ENCODE measurements around the gene EPO. TPM values are rescaled to one million over a fixed set of nuclear protein-coding genes. Genes with fewer than 3 reads are reported as not detected.

The EPO gene
- total RNA-seq, 1 donor from 2014 or later, result 0.58 TPM

GRCh38 chr7:100726996-100727761 is 6.9 kb downstream of the EPO start:
- H3K27ac ChIP-seq, result no peak overlapping the region
- H3K4me1 Mint-ChIP-seq, result peaks cover 3% of the 10 kb centered on the region

GRCh38 chr7:100728196-100728595 is 7.9 kb downstream of the EPO start:
- Histone ChIP-seq H3K4me3 (no peak overlapping the region), H3K4me2 (no peak overlapping the region), H3K4me1 (no peaks in the 10 kb centered on the region), H3F3A (ENCODE audit: low read depth) (peaks cover 3% of the 10 kb centered on the region), H3K36me3 (no peaks in the 10 kb centered on the region), H3K9me3 (ENCODE audit: low read depth) (no peaks in the 10 kb centered on the region), H2AFZ (replicated peaks) (no peak overlapping the region), H3K27ac (no peak overlapping the region), H3K27me3 (peaks cover 35% of the 10 kb centered on the region), H4K20me1 (ENCODE audit: low read depth) (no peaks in the 10 kb centered on the region), H3K9ac (no peak overlapping the region), H3K79me2 (ENCODE audit: low read depth) (no peaks in the 10 kb centered on the region)
- Mint-ChIP-seq H3K4me3 (no peak overlapping the region), H3K4me1 (peaks cover 3% of the 10 kb centered on the region), H3K27me3 (ENCODE audit: insufficient read depth, low read depth) (peaks cover 12% of the 10 kb centered on the region), H3K27ac (no peak overlapping the region), H3K36me3 (no peaks in the 10 kb centered on the region), H3K9me3 (no peaks in the 10 kb centered on the region)
- DNase-seq (ENCODE audit: low spot score), result no peak
- TF ChIP-seq EZH2 (IDR thresholded peaks at IDR 0.05) (no peak), EZH2phosphoT487 (IDR thresholded peaks at IDR 0.05) (no peak), CTCF (IDR thresholded peaks at IDR 0.05) (no peak)

More at GRCh38 chr7:100726996-100727761, 6.9 kb downstream of the EPO start:
- TF ChIP-seq EZH2 (IDR thresholded peaks at IDR 0.05) (no peak), CTCF (IDR thresholded peaks at IDR 0.05) (no peak), EZH2phosphoT487 (IDR thresholded peaks at IDR 0.05) (no peak)
- Histone ChIP-seq H3K4me1 (no peaks in the 10 kb centered on the region), H3K4me2 (no peak overlapping the region), H3K9ac (no peak overlapping the region), H3K79me2 (ENCODE audit: low read depth) (no peaks in the 10 kb centered on the region), H2AFZ (replicated peaks) (no peak overlapping the region), H3F3A (ENCODE audit: low read depth) (peaks cover 3% of the 10 kb centered on the region), H3K9me3 (ENCODE audit: low read depth) (no peaks in the 10 kb centered on the region), H3K27me3 (peaks cover 45% of the 10 kb centered on the region), H3K4me3 (no peak overlapping the region), H3K36me3 (no peaks in the 10 kb centered on the region), H4K20me1 (ENCODE audit: low read depth) (no peaks in the 10 kb centered on the region)
- no peak for DNase-seq (ENCODE audit: low spot score)
- Mint-ChIP-seq H3K27me3 (ENCODE audit: insufficient read depth, low read depth) (peaks cover 20% of the 10 kb centered on the region), H3K36me3 (no peaks in the 10 kb centered on the region), H3K9me3 (no peaks in the 10 kb centered on the region), H3K4me3 (no peak overlapping the region), H3K27ac (no peak overlapping the region)

- no peaks in the 10 kb centered on the region for H4K20me1 ChIP-seq (ENCODE audit: low read depth)
- H3K9me3 ChIP-seq (ENCODE audit: low read depth), result no peaks in the 10 kb centered on the region
- H2AFZ ChIP-seq (replicated peaks), result no peak overlapping the region
- no peak overlapping the region for H3K27ac ChIP-seq
- Mint-ChIP-seq H3K27ac (no peak overlapping the region), H3K27me3 (ENCODE audit: insufficient read depth, low read depth) (peaks cover 12% of the 10 kb centered on the region), H3K4me1 (peaks cover 1% of the 10 kb centered on the region), H3K9me3 (no peaks in the 10 kb centered on the region), H3K4me3 (no peak overlapping the region), H3K36me3 (no peaks in the 10 kb centered on the region)
- H3K36me3 ChIP-seq, result no peaks in the 10 kb centered on the region
- H3K4me3 ChIP-seq, result no peak overlapping the region
- DNase-seq (ENCODE audit: low spot score), result no peak
- H3F3A ChIP-seq (ENCODE audit: low read depth), result peaks cover 3% of the 10 kb centered on the region
- no peaks in the 10 kb centered on the region for H3K79me2 ChIP-seq (ENCODE audit: low read depth)
- H3K27me3 ChIP-seq, result peaks cover 15% of the 10 kb centered on the region
- no peak overlapping the region for H3K4me2 ChIP-seq
- no peaks in the 10 kb centered on the region for H3K4me1 ChIP-seq
- no peak overlapping the region for H3K9ac ChIP-seq
- no peak for TF ChIP-seq CTCF (IDR thresholded peaks at IDR 0.05)
- no peak for TF ChIP-seq EZH2phosphoT487 (IDR thresholded peaks at IDR 0.05)
- TF ChIP-seq EZH2 (IDR thresholded peaks at IDR 0.05), result no peak
Observed at GRCh38 chr7:100730136-100730800, 10.0 kb downstream of the EPO start.

Data from neural progenitor cell (in vitro differentiated cells).